IMR-90 (cell line): ENCODE measurements around the gene TACC2. TPM values are rescaled to one million over a fixed set of nuclear protein-coding genes. Genes with fewer than 3 reads are reported as not detected.

ENCODE experiments used
- ATAC-seq: fragments of 200-7000 bp; cut with Tn5 transposase; 2 replicates; pipeline ENCODE4 v1.9.1; 2020; ENCODE audit warnings: low read depth, mild to moderate bottlenecking, moderate library complexity
- BruUV-seq: library from RNA; stranded (reverse); fragments of 400-500 nt; replicated peaks from 2 replicates; lab custom pipeline; 2021; lab: Mats Ljungman, UMichigan
- CTCF ChIA-PET: fragments of 300-600 bp; formaldehyde crosslinking; extraction: SDS; loops from one replicate; lab custom pipeline; 2021; ENCODE audit warnings: antibody characterized with exemption; lab: Yijun Ruan, JAX
- POLR2A ChIA-PET: fragments of 300-600 bp; sonication (Branson Sonifier 250); formaldehyde crosslinking; loops from one replicate; lab custom pipeline; 2022; ENCODE audit warnings: antibody characterized with exemption; ENCODE audit not compliant: unreplicated experiment; lab: Charles Lee
- DNase-seq: peaks from one replicate; pipeline ENCODE4 v3.0.0; 2013
- H2AFZ ChIP-seq: replicated peaks from 2 replicates; pipeline ENCODE3; 2013; ENCODE audit warnings: low read length, mild to moderate bottlenecking; ENCODE audit not compliant: poor library complexity
- H2AK5ac ChIP-seq: 2 replicates; pipeline ENCODE4 v1.6.1; 2013; ENCODE audit warnings: low read depth, low read length, inconsistent platforms
- H2AK9ac ChIP-seq: replicated peaks from 2 replicates; pipeline ENCODE3; 2013; ENCODE audit warnings: mild to moderate bottlenecking, low read depth, low read length, moderate library complexity; ENCODE audit not compliant: poor library complexity
- H2BK120ac ChIP-seq: 2 replicates; pipeline ENCODE4 v1.6.1; 2013; ENCODE audit warnings: low read depth, low read length, inconsistent platforms
- H2BK15ac ChIP-seq: 3 replicates; pipeline ENCODE4 v1.6.1; 2013; ENCODE audit warnings: low read depth, low read length, inconsistent platforms
- H2BK20ac ChIP-seq: 2 replicates; pipeline ENCODE4 v1.6.1; 2013; ENCODE audit warnings: low read depth, mild to moderate bottlenecking, inconsistent platforms, low read length, moderate library complexity
- H2BK5ac ChIP-seq: 2 replicates; pipeline ENCODE4 v1.6.1; 2013; ENCODE audit warnings: mild to moderate bottlenecking, low read depth, low read length, inconsistent platforms; ENCODE audit not compliant: poor library complexity, severe bottlenecking
- H3K14ac ChIP-seq: replicated peaks from 2 replicates; pipeline ENCODE4 v1.6.1; 2013; ENCODE audit warnings: low read depth, low read length, inconsistent platforms
- H3K18ac ChIP-seq: 2 replicates; pipeline ENCODE4 v1.6.1; 2013; ENCODE audit warnings: low read depth, low read length, control low read depth
- H3K23ac ChIP-seq: 2 replicates; pipeline ENCODE4 v1.6.1; 2013; ENCODE audit warnings: low read depth, low read length, inconsistent platforms
- H3K27ac ChIP-seq: 2 replicates; pipeline ENCODE4 v1.5.1; 2013; ENCODE audit warnings: mild to moderate bottlenecking, control low read depth, low read length; ENCODE audit not compliant: insufficient read depth
- H3K27me3 ChIP-seq: 2 replicates; pipeline ENCODE4 v1.6.1; 2013; ENCODE audit warnings: low read length; ENCODE audit not compliant: control insufficient read depth, insufficient read depth
- H3K36me3 ChIP-seq: 2 replicates; pipeline ENCODE4 v1.6.1; 2013; ENCODE audit warnings: low read length, mixed read lengths; ENCODE audit not compliant: control insufficient read depth, insufficient read depth
- H3K4ac ChIP-seq: 2 replicates; pipeline ENCODE4 v1.6.1; 2013; ENCODE audit warnings: low read depth, low read length, inconsistent platforms
- H3K4me1 ChIP-seq: 2 replicates; pipeline ENCODE4 v1.6.1; 2013; ENCODE audit warnings: low read length, mixed read lengths; ENCODE audit not compliant: control insufficient read depth, insufficient read depth
- H3K4me2 ChIP-seq: 2 replicates; pipeline ENCODE4 v1.6.1; 2013; ENCODE audit warnings: low read depth, mild to moderate bottlenecking, control low read depth, low read length, moderate library complexity
- H3K4me3 ChIP-seq: 2 replicates; pipeline ENCODE4 v1.5.1; 2013; ENCODE audit warnings: low read depth, mild to moderate bottlenecking, control low read depth, low read length, moderate library complexity; ENCODE audit not compliant: insufficient read depth
- H3K56ac ChIP-seq: 2 replicates; pipeline ENCODE4 v1.6.1; 2013; ENCODE audit warnings: low read length, inconsistent platforms; ENCODE audit not compliant: insufficient read depth; ENCODE audit errors: extremely low read depth
- H3K79me1 ChIP-seq, 2 experiments: 2 replicates each; pipeline ENCODE4 v1.6.1; 2013; ENCODE audit warnings: low read length in 2 of 2, inconsistent platforms in 1 of 2, low read depth in 1 of 2
- H3K9ac ChIP-seq: 2 replicates; pipeline ENCODE4 v1.6.1; 2013; ENCODE audit warnings: low read depth, low read length, control low read depth
- H3K9me1 ChIP-seq: 2 replicates; pipeline ENCODE4 v1.6.1; 2013; ENCODE audit warnings: low read length, inconsistent platforms; ENCODE audit not compliant: insufficient read depth
- H3K9me3 ChIP-seq: 2 replicates; pipeline ENCODE4 v1.6.1; 2013; ENCODE audit warnings: low read length; ENCODE audit not compliant: control insufficient read depth, insufficient read depth
- H4K20me1 ChIP-seq: 2 replicates; pipeline ENCODE4 v1.6.1; 2013; ENCODE audit warnings: low read length, inconsistent platforms; ENCODE audit not compliant: insufficient read depth
- H4K5ac ChIP-seq: 2 replicates; pipeline ENCODE4 v1.6.1; 2013; ENCODE audit warnings: mild to moderate bottlenecking, low read depth, low read length, control low read depth
- H4K8ac ChIP-seq, 2 experiments: 2 replicates each; pipeline ENCODE4 v1.6.1; 2013; ENCODE audit warnings: low read depth in 2 of 2, low read length in 2 of 2, control low read depth in 1 of 2, inconsistent platforms in 1 of 2
- H4K91ac ChIP-seq: 2 replicates; pipeline ENCODE4 v1.6.1; 2013; ENCODE audit warnings: low read depth, low read length, inconsistent platforms; ENCODE audit not compliant: insufficient read depth
- MAFK ChIP-seq: IDR thresholded peaks from 2 replicates; pipeline ENCODE4 v1.6.1; 2012; ENCODE audit warnings: low read depth, low read length, improper control_type of control experiment
- MXI1 ChIP-seq: IDR thresholded peaks from 2 replicates; pipeline ENCODE4 v1.6.1; 2012; ENCODE audit warnings: low read depth, mild to moderate bottlenecking, low read length, moderate library complexity, borderline replicate concordance
- RAD21 ChIP-seq: IDR thresholded peaks from 2 replicates; pipeline ENCODE4 v1.6.1; 2012; ENCODE audit warnings: low read length, improper control_type of control experiment
- WGBS, 2 experiments: methylation state at CpG; one replicate each; pipeline versions ENCODE4 v1.1.5 to v1.1.7; 2013; ENCODE audit warnings: missing lambda C conversion rate in 2 of 2; ENCODE audit not compliant: insufficient read length in 1 of 2; ENCODE audit errors: extremely low coverage in 2 of 2; 5-methylcytosine and 5-hydroxymethylcytosine counted together
- dilution Hi-C: fragments of 300-500 bp; cut with HindIII; formaldehyde crosslinking; loops from one replicate; pipeline ENCODE4 v1.14.3; 2018; ENCODE audit warnings: low sequenced_read_pairs; ENCODE audit not compliant: unreplicated experiment
- in situ Hi-C: fragments of 300-500 bp; cut with MboI; formaldehyde crosslinking; loops from 3 replicates; pipeline ENCODE4 v1.14.3; 2019; ENCODE audit warnings: low sequenced_read_pairs, inconsistent platforms, mixed read lengths
- intact Hi-C: fragments of 100-400 bp; cut with micrococcal nuclease; formaldehyde crosslinking; loops from 2 replicates; pipeline ENCODE4 v1.10.0; 2022
- polyA plus RNA-seq, 3 experiments: library from polyadenylated mRNA; depleted of rRNA; stranded (reverse); fragments of >200 nt; gene quantifications; 2 replicates each; pipeline ENCODE4 v1.2.3, GENCODE V29; 2012; ENCODE audit warnings: low replicate concordance in 1 of 3
- total RNA-seq: library from RNA; depleted of rRNA; stranded (reverse); fragments of >200 nt; gene quantifications from 2 replicates; pipeline ENCODE4 v1.2.3, GENCODE V29; 2012

Gene TACC2
- total and polyA plus RNA-seq, 2 of the 4 experiments (the other 2 are of a cell fraction) = 2.9 to 15.4 TPM

GRCh38 chr10:122122493-122122892 is 133.5 kb downstream of the TACC2 start:
- in situ Hi-C loops = loop anchor here (10.0 kb wide), 1 partner anchor 342 kb away; the partner anchor contains the start of gene HTRA1
- Histone ChIP-seq H2BK5ac (no peak overlapping the region), H3K4ac (no peak overlapping the region), H3K79me1 (peaks cover 23 to 78% of the 10 kb centered on the region in 2 experiments), H3K27me3 (no peaks in the 10 kb centered on the region), H3K9me3 (no peaks in the 10 kb centered on the region), H3K36me3 (no peaks in the 10 kb centered on the region; the same call in 1 of the 2 replicates), H4K91ac (no peak overlapping the region), H3K23ac (no peak overlapping the region), H2AK9ac (no peak overlapping the region), H2AFZ (no peak overlapping the region), H2BK20ac (no peak overlapping the region), H4K5ac (no peak overlapping the region), H3K4me3 (no peak overlapping the region), H3K18ac (no peak overlapping the region), H2AK5ac (0 out of 2 replicates have a peak overlapping the region, but pooled peaks have one; percentile 30), H2BK120ac (no peak overlapping the region), H2BK15ac (no peak overlapping the region), H3K56ac (no peak overlapping the region), H4K20me1 (peaks cover 25% of the 10 kb centered on the region), H3K9me1 (peaks cover 6% of the 10 kb centered on the region; the same call in 1 of the 2 replicates), H4K8ac (no peak overlapping the region), H3K27ac (no peak overlapping the region), H3K4me2 (no peak overlapping the region), H3K4me1 (peaks cover 6% of the 10 kb centered on the region; the same call in 1 of the 2 replicates), H3K9ac (no peak overlapping the region), H3K14ac (no peak overlapping the region)
- WGBS, 2 experiments = no CpG with 5 or more reads among the region's 8 CpGs
- POLR2A ChIA-PET = interaction anchor here (0.6 kb wide), 1 partner anchor 83 kb away, joined by 4 read pairs; no protein-coding TSS in a partner anchor
- ATAC-seq (no peak), DNase-seq (no peak)
- TF ChIP-seq RAD21 (no peak), MXI1 (no peak), MAFK (no peak)
- intact Hi-C loops = no loop called here
- no TSS peak for BruUV-seq
- CTCF ChIA-PET = interaction anchor here (0.6 to 1.1 kb wide), 2 partner anchors 10 to 410 kb away, joined by 3 to 4 read pairs; no protein-coding TSS in a partner anchor
- dilution Hi-C loops = no loop called here
